Measurements from ENCODE around the gene METAP2. TPM values are rescaled to one million over a fixed set of nuclear protein-coding genes. Genes with fewer than 3 reads are reported as not detected.
"Not testable (repeated sequence)": the region's sequence is repeated elsewhere in the genome, so short reads cannot be mapped to it uniquely, and the experiment has no call there.

Gene METAP2
- polyA plus RNA-seq, 4 donors = 107 to 128 (median 124) TPM

DNA sequence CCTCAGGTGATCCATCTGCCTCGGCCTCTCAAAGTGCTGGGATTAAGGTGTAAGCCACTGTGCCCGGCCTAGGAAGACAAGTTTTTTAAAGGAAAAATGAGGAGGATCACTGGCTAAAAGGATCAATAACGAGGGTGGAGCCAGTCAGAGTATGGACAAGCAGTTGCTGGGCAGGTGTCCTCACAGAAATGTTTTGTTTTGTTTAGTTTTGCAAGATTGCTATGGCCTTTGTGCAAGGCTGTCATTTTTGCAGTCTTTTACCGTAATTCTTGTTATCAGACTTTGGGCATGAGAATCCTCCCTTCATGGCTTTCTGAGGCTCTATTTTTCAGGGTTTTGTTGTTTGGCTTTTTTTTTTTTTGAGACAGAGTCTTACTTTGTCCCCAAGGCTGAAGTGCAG, 11.9 kb upstream of the METAP2 start:
- no peak for DNase-seq (ENCODE audit: low read depth in 4 of 4, low spot score in 3 of 4)

DNA sequence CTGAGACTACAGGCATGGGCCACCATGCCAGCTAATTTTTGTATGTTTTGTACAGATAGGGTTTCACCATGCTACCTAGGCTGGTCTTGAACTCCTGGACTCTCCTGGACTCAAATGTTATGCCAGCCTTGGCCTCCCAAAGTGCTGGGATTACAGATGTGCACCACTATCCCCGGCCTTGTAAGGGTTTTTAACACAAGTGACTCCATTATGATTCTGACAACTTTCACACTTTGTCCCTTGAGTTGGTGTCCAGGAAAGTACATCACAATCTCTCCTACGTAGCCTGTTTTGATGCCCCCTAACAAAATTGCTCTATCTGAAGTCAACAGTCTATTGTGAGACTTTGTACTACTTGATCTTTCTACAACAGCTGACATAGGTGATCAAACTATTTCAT, 11.4 kb upstream of the METAP2 start:
- DNase-seq (ENCODE audit: low read depth in 4 of 4, low spot score in 3 of 4) = no peak

DNA sequence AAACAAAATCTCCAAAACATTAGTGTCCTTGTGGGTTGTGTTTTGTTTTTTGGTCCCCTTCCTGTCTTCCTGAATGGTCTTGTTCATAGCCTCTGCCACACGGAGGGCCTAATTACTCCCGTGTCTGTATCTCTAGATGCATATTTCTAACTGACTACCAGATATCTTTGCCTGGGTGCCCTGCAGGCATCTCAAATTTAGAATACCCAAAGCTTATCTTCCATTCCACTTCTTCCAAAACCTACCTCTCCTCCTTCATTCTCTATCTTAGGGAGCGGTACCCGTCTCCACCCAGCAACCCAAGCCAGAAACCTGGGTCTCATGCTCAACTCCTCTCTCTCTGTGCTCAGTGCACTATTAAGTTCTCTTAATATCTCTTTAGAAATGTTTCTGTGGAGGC, 10.9 kb upstream of the METAP2 start:
- no peak for DNase-seq (ENCODE audit: low read depth in 4 of 4, low spot score in 3 of 4)

DNA sequence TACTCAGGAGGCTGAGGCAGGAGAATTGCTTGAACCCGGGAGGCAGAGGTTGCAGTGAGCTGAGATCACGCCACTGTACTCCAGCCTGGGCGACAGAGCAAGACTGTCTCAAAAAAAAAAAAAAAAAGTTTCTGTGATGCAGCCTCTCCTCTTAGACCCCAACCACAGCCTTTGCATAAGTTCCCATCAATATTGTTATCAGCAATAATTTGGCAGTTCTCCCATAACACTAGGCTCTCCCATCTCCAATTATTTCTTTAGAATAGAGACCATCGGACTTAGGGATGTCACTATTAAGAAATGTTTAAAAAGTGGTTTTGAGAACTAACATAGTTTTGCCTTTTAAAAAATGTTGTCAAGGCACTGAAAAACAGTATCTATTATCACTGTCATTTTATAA, 10.2 kb upstream of the METAP2 start:
- not testable (repeated sequence) for DNase-seq (ENCODE audit: low read depth in 4 of 4, low spot score in 3 of 4)

DNA sequence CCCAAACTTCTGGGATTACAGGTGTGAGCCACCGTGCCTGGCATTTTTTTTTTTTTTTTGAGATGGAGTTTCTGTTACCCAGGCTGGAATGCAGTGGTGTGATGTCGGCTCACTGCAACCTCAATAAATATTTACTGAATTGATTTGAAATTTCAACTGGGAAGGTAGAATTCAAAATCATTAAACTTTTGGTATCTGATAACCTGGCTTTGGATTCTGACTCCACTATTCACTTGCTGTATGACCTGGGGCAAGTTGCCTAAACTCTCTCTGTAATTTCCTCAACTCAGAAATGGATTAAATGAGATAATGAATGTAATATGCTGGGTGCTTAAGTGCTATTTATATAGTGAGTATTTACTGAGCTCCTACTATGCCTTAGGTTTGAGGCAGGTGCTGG, 8.7 kb upstream of the METAP2 start:
- no peak for DNase-seq (ENCODE audit: low read depth in 4 of 4, low spot score in 3 of 4)

DNA sequence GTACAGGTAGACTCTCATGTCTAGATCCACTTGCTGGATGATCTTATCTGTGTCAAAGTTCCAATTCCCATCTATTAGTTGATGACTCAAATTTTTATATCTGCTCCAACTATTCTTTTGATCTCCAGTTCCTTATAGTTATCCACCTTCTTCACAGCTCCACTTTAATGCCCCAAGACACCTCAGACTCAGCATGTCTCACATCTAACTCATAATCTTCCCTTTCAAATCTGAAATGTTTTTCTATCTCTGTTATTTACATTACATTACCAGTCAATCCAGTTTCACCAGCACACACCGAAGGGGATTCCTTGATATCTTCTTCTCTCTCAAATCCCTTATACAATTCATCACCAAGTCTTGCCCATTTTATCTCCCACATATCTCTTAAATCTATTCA, 3.7 kb upstream of the METAP2 start:
- DNase-seq (ENCODE audit: low read depth in 4 of 4, low spot score in 3 of 4) = no peak

DNA sequence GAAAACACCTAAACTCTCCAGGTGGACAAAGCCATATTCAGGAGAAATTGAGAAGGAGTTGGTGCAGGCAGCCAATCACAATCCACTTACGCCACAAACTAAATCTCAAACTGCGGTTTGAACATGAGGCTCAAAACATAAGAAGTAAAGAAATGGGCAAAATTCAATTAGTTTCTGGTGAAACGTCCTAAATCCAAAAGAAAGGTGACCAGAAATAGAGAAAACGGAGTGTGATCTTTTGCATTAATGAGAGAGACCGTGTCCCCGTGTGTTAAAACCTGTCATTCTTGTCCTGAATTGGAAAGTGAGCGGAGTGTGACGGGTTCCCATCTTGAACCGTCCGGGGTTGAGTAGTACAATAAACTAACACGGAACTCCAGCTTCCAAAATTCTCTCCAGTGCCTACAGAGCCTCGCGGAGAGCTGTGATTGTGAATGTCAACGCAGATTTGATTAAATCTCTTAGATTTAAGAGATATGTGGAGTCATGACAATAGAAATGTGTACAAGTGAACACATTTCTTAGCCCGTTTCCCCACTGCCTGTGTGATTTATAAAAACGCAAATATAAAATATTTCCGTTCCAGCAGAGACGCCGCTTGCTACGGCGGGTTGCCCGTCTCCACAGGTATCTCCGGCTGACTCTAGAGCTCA, 595 bp upstream of the METAP2 start:
- peak; percentile 35 to 57 (median 52) for DNase-seq (ENCODE audit: low read depth in 4 of 4, low spot score in 3 of 4)

DNA sequence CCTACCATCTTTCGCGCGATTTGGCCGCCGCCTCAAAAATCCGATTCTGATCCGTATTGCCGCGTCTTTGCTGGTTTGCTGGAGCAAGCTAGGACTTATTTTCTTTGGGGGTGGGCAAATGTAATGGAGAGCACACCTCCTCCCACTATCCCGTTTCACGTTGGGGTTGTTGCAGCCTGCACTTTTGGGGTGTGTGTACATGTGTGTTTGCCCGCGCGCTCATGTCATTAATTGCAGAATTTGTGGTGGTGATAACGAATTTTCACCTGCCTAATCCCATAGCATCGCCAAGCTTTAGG, 657 bp downstream of the METAP2 start:
- peak in 2 of 4 donors; percentile 4 to 23 for DNase-seq (ENCODE audit: low read depth in 4 of 4, low spot score in 3 of 4)

DNA sequence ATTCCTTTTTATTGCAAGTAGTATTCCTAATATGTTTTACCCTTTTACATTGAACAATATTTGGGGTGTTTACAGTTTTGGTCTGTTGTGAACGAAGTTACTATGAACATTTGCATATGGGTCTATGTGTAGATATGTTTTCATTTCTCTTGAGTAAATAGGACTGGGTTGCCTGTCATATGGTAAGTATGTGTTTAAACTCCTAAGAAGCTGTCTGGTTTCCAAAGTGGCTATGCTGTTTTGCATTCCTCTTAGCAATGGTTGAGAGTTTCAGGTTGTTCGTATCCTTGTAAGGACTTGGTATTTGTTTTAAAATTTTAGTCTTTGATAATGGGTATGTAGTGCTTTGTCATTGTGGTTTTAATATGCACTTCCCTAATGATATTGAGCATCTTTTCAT, 6.3 kb downstream of the METAP2 start:
- DNase-seq (ENCODE audit: low read depth in 4 of 4, low spot score in 3 of 4) = no peak

DNA sequence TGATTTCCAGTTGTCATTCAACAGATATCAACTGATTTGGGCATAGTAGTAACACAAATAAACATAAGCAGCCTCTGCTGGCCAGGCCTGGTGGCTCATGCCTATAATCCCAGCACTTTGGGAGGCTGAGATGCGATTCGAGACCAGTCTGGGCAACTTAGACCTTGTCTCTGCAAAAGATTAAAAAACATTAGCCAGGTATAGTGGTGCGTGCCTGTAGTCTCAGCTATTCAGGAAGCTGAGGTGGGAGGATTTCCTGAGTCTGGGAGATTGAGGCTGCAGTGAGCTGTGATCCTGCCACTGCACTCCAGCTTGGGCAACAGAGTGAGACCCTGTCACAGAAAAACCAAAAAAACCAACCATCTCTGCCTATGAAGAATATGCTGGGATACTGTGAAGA, 7.1 kb downstream of the METAP2 start:
- no peak for DNase-seq (ENCODE audit: low read depth in 4 of 4, low spot score in 3 of 4)

DNA sequence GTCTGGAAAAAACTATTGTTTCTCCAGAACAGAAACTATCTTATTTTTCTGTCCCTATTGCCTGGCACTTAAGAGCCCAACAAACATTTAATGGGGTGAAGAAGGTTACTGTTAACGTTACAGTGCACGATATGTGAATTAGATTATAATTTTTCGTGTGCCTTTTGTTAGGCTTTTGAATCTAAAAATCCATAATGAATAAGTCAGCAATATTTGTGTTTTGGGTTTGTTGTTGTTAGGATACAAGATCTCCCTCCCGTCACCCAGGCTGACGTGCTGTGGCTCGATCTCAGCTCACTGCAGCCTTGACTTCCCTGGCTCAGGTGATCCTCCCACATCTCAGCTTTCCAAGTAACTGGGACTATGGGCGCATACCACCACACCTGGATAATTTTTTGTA, 7.9 kb downstream of the METAP2 start:
- DNase-seq (ENCODE audit: low read depth in 4 of 4, low spot score in 3 of 4) = no peak

DNA sequence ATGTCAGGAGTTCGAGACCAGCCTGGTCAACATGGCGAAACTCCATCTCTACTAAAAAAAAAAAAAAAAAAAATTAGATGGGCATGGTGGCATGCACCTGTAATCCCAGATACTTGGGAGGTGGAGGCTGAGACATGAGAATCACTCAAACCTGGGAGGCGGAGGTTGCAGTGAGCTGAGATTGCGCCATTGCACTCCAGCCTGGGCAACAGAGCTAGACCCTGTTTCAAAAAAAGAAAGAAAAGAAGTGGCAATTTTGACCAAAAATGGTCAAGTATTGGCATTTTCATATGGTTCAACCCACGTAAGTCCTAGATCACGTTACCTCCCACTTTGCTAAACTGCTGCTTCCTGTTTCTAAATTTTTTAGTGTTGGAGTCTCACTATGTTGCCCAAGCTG, 8.6 kb downstream of the METAP2 start:
- DNase-seq (ENCODE audit: low read depth in 4 of 4, low spot score in 3 of 4) = not testable (repeated sequence)

DNA sequence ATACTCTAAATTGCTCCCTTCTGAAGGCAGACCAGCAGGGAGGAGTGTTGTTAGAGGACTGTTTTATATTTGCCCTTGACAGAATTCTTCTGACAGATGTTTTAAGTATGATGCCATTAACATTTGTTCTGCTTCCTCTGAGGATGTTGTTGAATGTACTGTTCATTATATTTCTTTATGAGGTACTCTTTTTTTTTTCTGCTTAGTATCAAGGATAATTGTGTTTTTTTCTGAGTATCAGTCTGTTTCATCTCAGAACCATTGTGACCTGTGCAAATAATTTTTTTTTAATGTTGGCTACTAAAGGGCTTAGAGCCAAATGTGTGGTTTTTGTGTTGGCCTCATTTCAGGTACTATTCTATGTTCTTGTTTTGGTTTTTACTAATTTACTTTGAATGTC, 10.6 kb downstream of the METAP2 start:
- no peak for DNase-seq (ENCODE audit: low read depth in 4 of 4, low spot score in 3 of 4)

DNA sequence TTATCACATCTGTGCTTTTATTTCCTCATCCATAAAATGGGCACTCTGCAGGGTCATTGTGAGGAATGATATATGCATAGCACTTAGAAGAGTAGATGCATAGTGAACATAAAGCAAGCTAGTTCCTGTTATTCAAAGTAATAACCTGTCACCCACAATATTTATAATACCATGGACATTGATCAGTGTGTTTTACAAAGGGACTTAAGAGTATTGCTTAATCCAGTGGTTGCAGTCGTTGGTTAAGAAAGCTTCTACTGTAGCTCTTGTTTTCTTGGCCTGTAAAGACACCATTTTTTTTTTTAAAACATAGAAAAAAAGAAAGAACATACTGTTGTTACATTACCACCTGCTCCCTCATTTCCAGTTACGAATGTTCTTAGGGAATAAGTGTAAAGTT, 13.1 kb downstream of the METAP2 start:
- no peak for DNase-seq (ENCODE audit: low read depth in 4 of 4, low spot score in 3 of 4)

DNA sequence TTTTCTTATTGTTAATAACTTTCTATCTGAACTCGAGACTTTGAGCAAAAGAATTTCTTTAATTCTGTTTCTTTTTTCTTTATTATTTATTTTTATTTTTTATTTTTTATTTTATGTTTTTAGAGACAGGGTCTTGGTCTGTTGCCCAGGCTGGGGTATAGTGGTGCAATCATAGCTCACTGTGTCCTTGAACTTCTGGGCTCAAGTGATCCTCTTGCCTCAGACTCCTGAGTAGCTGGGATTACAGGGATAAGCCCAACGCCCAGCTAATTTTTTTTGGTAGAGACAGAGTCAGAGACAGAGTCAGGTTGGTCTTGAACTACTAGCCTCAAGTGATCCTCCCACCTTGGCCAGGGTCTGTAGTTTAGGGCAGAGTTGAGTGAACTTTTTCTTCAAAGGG, 18.5 kb downstream of the METAP2 start:
- DNase-seq (ENCODE audit: low read depth in 4 of 4, low spot score in 3 of 4) = no peak

DNA sequence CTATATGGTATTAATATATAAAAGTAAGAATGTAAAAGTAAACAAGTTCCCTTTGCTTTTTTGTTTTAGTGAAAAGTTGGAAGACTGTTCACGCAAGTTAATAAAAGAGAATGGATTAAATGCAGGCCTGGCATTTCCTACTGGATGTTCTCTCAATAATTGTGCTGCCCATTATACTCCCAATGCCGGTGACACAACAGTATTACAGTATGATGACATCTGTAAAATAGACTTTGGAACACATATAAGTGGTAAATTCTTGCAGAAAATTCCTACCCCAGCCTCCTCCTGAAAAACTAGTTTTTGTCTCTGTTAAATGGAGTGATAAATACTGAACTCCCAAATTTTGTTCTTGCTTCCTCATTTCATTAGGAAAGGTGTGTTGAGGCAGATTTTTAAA, 20.9 kb downstream of the METAP2 start:
- no peak for DNase-seq (ENCODE audit: low read depth in 4 of 4, low spot score in 3 of 4)

DNA sequence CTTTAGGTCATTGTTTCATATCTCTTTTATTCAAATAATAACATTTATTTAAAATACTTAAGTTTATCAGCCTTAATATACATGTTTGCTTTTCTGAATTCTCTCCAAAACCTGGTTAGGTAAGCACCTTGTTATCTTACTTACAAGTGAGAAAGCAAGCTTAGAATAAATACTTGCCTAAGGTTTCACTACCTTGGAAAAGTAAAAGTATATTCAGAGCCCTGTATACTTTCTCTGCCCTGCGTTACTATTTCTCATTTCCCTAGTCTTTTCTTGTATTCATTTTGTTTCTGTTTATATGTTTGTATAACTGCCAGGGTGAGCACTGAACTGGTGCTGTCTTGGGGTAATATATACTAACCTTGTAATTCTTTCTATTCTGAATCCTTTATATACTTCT, 21.5 kb downstream of the METAP2 start:
- DNase-seq (ENCODE audit: low read depth in 4 of 4, low spot score in 3 of 4) = no peak

DNA sequence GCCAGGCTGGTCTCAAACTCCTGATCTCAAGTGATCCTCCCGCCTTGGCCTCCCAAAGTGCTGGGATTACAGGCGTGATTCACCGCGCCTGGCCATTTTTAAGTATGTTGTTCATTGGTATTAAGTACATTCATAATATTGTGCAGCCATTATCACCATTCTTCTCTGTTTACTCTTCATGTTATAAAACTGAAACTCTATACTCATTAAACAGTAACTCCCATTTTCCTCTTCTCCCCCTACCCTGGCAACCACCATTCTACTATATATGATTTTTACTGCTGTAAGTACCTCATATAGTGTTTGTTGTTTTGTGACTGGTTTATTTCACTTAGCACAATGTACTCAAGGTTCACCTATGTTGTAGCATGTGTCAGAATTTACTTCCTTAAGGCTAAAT, 23.1 kb downstream of the METAP2 start:
- DNase-seq (ENCODE audit: low read depth in 4 of 4, low spot score in 3 of 4) = no peak

DNA sequence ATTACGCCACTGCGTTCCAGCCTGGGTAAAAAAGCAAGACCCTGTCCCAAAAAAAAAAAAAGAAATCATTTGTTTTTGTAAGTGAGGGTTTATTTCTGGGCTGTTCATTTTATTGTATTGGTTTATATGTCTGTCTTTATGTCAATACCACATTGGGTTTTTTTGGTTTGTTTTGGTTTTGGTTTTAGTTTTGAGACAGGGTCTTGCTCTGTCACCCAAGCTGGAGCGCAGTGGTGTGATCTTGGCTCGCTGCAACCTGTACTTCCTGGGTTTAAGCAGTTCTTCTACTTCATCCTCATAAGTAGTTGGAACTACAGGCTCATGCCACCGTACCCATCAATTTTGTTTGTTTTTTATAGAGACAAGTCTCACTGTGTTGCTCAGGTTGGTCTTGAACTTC, 25.0 kb downstream of the METAP2 start:
- no peak for DNase-seq (ENCODE audit: low read depth in 4 of 4, low spot score in 3 of 4)

DNA sequence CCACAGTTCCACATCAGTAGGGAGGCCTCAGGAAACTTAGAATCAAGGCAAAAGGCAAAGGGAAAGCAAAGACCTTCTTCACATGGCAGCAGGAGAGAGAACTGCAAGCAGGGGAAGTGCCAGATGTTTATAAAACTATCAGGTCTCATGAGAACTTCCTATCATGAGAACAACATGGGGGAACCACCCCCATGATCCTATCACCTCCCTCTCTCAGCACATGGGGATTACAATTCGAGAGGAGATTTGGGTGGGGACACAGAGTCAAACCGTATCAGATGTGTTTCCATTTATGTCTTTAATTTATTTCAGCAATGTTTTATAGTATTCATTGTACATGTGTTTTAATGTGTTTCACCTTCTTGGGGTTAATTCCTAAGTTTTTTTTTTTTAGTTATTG, 25.8 kb downstream of the METAP2 start:
- no peak for DNase-seq (ENCODE audit: low read depth in 4 of 4, low spot score in 3 of 4)

DNA sequence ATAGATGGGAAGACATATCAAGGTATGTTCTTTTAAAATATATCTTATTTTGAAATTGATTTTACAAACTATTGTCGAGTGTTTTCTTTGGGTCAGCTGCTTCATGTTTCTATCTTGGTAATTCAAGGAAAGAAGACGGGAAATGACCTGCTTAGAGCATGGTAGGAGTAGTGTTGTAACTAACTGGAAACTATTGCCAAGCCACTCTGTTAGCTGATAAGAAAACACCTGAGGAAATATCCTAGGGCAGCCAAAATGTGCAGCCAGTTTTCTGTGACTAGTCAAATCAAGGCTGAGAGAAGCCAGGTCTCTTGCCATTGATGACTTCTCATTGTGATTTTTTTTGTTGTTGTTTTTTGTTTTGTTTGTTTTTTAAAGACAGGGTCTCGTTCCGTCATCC, 30.2 kb downstream of the METAP2 start:
- DNase-seq (ENCODE audit: low read depth in 4 of 4, low spot score in 3 of 4) = no peak

DNA sequence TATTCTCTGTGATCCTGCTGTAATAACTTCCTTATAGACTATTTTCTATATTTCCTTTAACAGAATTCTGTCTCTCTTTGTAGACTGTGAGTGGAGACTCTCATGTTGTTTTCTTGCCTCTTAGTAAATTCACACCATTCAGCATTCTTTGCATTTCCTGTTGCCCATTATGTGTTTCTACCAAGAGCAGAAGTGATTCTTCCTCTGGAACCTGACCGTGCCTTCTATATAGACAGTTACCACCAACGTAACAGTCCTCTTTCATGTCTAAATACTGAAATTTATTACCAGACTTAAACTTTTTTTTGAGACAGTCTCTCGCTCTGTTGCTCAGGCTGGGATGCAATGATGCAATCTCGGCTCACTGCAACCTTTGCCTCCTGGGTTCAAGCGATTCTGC, 31.1 kb downstream of the METAP2 start:
- DNase-seq (ENCODE audit: low read depth in 4 of 4, low spot score in 3 of 4) = no peak

DNA sequence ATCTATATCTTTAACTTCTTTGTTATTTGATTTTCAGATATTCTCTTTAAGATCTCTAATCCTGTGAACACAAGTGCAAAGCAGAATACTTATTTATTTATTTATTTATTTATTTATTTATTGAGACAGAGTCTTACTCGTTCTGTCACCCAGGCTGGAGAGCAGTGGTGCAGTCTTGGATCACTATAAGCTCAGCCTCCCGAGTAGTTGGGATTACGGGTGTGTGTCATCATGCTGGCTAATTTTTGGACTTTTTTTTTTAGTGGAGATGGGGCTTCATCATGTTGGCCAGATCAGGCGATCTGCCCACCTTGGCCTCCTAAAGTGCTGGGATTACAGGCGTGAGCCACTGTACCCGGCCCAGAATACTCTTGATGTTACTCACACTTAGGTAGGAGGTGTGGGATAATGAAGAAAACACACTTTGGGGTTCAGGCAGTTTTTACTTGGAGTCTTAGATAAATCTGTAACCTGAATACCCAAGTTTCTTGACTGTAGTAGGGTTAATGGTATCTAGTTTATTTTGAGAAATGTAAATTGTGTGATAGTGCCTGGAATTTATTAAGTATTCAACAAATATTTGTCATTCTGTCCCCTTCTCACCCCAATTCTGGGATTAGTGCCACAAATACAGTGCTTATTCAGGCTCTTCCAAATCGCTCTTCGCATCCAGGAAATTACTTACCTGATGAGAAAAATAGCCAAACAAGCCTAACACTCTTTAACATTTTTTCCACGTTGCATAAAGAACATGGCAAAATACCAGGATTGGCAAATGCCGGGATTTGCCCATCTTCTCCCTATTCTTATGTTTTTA, 33.0 kb downstream of the METAP2 start:
- no peak for DNase-seq (ENCODE audit: low read depth in 4 of 4, low spot score in 3 of 4)

All from right renal pelvis (tissue), 4 donors.